Colon (tissue), 2 donors: ENCODE data around the gene SNX10.

Experiments
- FAIRE-seq: peaks from 2 replicates; lab custom pipeline; 2012; peaks lifted over from hg19 to GRCh38; lab: Jason Lieb, UNC
- donor health status: control.
- donor health status: control.

Gene SNX10

GRCh38 chr7:26369593-26369992 is 77.9 kb downstream of the SNX10 start:
- FAIRE-seq, result no peak

GRCh38 chr7:26370011-26370410 is 78.3 kb downstream of the SNX10 start:
- no peak for FAIRE-seq

DNA sequence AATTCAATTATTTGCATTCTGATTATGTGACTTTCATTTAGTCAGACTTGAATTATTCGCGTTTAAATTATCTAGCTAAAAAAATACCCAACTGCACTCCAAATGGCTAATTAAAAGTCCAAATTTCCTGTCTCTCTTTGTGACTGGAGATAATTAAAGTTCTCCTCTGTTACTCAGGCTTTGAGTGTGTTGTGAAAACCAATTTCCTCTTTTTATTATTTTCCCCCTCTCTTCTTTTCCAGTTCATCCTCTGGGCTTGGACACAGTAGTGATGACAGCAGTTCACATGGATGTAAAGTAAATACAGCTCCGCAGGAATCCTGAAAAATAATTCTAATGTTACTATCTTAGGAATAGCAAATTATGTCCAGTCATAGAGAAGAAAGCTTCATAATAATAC is 80.6 kb downstream of the SNX10 start:
- no peak for FAIRE-seq

DNA sequence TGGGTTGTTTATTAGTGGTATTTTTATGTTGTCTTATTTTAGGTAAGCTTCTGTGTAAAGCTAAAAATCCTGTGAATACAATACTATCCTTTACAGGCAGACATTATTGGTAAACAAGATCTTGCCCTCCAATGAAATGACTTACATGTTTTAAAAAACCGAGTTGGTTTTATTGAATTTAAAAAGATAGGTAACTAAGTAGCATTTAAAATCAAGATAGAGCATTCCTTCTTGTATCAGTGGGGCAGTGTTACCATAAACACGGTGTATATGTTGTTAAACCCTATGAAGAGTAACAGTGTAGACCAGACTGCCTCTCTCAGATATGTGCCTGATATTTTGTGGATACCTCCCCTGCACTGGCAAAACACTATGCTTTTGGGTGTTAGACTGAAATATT is 81.0 kb downstream of the SNX10 start:
- no peak for FAIRE-seq

DNA sequence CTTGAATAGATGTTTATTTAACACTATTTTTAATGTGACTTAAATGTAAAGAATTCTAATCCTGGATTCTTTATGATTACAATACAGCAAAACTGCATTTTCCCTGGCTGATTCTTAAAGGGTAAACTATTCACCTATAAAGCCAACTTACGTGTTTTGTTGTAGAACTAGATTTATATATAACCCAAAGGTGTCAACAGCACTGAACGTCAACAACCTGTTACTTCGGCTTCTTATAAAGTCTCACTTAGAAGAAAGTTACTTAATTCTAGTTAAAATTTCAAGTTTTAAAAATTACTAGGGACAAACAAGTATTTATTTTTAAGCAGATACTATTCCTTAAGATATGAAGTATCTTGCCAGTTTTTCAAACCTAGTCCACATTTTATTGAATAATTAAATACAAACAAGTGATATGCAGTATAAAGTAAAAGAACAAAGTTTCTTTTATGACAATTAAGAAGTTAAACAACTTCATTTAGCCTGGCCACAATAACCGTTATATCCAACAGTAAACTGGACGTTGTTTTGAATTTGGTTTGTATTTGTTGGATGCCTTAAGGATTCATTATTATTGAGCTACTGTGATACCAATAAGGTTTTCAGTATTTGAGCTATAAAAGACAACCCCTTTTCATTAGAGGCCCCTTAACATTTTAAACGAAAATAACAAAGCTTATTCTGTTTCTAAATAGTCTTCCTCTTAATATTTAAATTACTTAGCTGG is 83.1 kb downstream of the SNX10 start:
- FAIRE-seq, result no peak

- FAIRE-seq, result no peak
Measured at GRCh38 chr7:26375726-26376174, 84.1 kb downstream of the SNX10 start.

DNA sequence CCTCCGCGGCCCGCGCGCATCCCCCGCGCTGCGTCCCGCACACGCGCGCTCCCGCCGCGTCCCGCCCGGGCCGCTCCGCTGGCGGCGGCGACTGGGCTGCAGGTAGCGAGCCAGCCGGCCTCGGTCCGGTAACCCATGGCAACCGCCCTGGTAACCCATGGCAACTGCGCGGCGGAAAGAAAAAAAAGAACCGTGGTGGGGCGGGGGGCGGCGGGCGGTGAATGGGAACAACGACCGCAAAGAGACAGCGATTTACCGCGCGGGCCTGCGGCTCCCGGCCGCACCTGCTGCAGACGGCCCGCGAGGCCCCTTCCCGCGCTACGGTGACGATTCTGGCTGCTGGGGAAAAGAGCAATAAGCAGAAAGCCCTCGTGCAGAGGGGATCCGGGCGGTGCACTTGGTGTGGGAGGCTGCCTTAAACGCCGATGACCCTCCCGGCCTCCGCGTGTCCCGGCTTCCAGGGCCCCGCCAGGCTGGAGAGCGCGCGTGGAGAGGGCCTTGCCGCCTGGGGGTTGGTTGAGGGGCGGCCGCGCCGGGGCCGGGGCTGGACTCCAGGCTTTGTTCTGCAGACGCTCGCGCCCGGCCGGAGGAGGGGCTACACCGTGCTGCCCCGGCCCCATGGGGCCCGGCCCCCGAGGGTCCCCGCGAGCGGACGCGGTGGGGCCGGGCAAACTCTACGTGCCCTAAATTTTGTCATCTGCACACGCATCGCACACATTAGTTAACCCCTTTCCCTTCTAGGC is 84.7 kb downstream of the SNX10 start:
- no peak for FAIRE-seq

DNA sequence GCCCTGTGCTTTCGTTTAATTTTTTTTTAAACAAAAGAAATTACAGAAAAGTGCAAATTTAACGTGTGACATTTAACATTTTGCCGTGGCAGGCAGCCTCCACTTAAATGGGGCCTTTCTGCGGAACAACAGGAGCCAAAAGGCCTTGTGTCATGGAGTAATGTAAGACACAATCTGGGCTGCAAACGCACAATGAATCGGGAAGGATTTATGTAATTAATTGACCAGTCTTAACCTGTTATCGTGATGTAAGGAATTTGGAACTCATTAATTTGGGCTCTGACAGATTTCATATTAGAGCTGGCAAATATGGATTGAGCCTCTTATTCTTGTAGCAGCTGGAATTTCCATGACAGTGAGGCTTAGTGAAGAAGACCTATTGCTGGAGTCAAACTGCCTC is 86.4 kb downstream of the SNX10 start:
- no peak for FAIRE-seq

GRCh38 chr7:26379711-26380110 is 88.0 kb downstream of the SNX10 start:
- no peak for FAIRE-seq

DNA sequence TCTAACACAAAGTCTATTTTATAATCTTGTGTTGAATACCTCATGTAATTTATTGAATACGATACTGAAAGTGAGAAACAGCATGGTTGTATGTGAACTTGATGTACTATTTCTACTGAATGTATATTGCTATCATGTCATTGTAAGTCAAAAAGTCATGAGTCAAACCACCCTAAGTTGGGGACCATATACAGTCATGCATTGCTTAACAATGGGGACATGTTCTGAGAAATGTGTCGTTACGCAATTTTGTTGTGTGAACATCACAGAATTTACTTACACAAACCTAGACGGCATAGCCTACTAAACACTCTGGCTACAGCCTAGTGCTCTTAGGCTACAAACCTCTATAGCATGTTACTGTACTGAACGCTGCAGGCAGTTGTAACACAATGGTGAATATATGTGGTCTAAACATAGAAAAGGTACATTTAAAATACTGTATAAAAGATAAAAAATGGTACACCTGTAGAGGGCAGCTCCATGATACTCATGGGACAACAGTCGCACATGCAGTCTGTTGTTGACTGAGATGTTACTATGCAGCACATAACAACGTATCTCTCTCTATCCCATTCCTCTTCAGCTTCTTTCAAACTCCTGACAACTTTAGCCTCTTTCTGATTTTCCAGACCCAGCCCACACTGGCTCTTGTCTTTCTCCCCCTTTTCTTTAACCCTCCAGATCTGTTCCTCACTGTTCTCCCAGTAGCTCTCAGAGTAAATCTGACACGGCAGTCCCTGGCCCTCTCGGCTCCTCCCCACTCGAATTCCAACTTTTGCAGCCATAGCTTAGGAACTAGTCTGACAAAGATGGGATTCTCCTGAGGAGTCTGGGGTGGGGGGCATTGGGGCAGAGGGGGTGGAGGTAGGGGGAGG is 90.1 kb downstream of the SNX10 start:
- FAIRE-seq, result no peak

DNA sequence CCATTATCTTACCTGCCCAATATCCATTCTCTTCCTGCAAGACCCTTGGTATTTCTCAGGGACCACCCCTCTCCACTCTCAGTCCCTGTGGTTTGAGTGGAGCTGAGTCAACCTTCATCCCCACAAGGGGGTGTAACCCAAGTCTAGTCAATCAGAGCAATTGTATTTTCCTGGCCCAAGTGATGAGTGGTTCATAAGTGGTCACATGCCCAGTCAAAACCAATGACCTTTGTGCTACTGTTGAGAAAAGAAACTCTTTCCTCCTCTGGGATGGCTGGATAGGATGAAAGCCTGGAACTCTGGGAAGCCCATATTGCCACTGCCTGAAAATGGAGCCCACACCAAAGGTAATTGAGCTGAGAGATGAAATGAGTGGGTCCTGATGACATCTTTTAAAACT is 93.6 kb downstream of the SNX10 start:
- FAIRE-seq, result no peak

DNA sequence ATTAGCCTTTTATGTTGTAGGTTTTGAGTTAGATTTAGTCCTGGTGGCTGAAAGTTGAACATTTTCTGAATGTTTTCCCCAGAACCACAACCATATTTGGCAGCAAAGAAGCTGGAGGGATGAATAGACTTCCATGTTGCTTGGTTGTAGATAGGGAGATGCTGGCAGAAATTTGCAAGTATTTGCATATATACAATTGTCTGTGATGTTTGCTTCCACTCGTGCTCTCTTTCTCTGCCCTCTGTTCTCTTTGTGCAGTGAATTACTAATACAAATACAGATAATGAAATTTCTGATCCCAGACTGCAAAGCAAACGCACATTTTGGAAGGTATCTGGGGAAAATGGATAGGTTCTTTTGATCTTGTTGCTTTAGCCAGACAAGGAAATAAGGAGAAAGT is 96.1 kb downstream of the SNX10 start:
- no peak for FAIRE-seq

DNA sequence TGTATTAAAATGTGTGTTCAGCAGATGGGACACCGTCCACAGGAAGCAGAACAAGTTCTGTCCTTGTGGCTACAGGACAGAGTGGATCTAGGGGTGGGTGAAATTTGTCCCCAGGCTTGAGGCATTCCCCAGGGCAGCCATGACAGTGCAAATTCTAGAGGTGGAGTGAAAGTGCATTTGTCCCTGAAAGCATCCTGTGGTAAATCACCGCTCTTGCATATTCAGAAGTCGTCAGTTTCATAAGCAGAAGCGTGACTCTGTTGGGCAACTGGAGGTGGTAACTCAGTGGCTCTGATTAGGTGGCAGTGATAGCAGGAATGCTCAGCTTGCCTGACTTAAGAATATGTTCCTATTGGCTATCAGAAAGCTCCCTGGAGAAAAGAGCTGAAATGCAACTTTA is 96.6 kb downstream of the SNX10 start:
- FAIRE-seq, result no peak

GRCh38 chr7:26390016-26390415 is 98.4 kb downstream of the SNX10 start:
- FAIRE-seq, result no peak

GRCh38 chr7:26393818-26394217 is 102.2 kb downstream of the SNX10 start:
- FAIRE-seq, result no peak

GRCh38 chr7:26397332-26397731 is 105.7 kb downstream of the SNX10 start:
- no peak for FAIRE-seq

DNA sequence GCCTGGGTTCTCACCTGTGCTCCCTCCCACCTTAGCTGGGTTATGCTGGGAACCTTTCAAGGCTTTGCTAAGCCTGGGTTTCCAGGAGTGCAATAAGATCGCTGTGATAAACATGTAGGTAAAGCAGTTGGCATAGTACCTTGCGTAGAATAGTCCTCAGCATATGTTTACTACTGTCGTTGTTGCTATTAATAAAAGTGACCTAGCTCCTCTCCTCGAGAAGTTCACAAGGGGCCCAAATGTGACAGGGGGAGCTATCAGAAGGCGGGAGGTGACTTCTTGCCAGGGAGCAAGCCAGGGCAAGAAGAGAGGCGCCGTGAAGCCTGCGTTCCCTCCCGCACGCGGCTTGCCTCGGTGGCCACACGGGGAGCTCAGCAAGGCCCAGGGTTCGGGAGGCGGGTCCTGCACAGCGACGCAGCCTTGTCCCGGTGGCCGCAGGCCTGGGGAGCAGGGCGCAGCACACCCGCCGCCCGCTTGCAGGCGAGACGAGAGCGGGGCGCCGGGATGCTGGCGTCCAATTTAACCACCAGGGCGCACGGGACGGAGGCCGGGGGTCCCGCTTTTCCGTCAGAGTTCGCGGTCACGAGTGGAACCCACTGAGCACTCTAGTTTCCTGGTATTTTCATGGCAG is 106.2 kb downstream of the SNX10 start:
- no peak for FAIRE-seq

DNA sequence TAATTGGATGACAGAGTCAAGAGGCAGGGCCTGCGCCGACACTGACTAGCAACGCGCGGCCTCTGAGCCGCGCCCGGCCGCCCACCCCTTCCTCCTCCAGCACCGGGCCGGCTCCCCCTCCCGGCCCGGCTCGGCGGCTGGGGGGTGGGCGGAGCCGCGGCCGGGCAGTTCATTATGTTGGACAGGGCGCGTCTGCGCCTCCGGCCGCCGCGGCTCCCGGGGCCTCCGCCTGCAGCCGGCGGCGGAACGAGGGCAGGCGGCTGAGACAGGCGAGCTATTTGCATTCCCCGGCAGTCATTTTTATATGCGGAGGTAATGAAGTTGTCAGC is 106.7 kb downstream of the SNX10 start:
- FAIRE-seq, result no peak

- no peak for FAIRE-seq
Measured at GRCh38 chr7:26398756-26399509, 107.3 kb downstream of the SNX10 start.

- FAIRE-seq, result no peak
Measured at GRCh38 chr7:26399736-26400135, 108.1 kb downstream of the SNX10 start.

GRCh38 chr7:26403640-26404039 is 112.0 kb downstream of the SNX10 start:
- no peak for FAIRE-seq
